Raji (cell line): ENCODE measurements around the gene NAV2.

Experiments
- POLR2A ChIP-seq: IDR thresholded peaks from 2 replicates; pipeline ENCODE4 v1.6.1; 2011; ENCODE audit warnings: low read depth, low read length, control low read depth; ENCODE audit not compliant: insufficient read depth

NAV2 gene

GRCh38 chr11:19959648-19960059 lies 247.0 kb downstream of the NAV2 start:
- no peak for TF ChIP-seq POLR2A

- no peak for TF ChIP-seq POLR2A
Measured at GRCh38 chr11:19961225-19961624, 248.6 kb downstream of the NAV2 start.

GRCh38 chr11:19962053-19962800 lies 249.6 kb downstream of the NAV2 start:
- TF ChIP-seq POLR2A, result no peak

GRCh38 chr11:19962801-19963175 lies 250.2 kb downstream of the NAV2 start:
- TF ChIP-seq POLR2A, result no peak

GRCh38 chr11:19963697-19964387 lies 251.2 kb downstream of the NAV2 start:
- TF ChIP-seq POLR2A, result no peak

GRCh38 chr11:19966441-19966840 lies 253.8 kb downstream of the NAV2 start:
- no peak for TF ChIP-seq POLR2A

- no peak for TF ChIP-seq POLR2A
Measured at GRCh38 chr11:19966927-19967326, 254.3 kb downstream of the NAV2 start.

- no peak for TF ChIP-seq POLR2A
Measured at GRCh38 chr11:19967787-19968186, 255.2 kb downstream of the NAV2 start.

GRCh38 chr11:19968860-19969259 lies 256.2 kb downstream of the NAV2 start:
- no peak for TF ChIP-seq POLR2A

GRCh38 chr11:19970944-19971343 lies 258.3 kb downstream of the NAV2 start:
- no peak for TF ChIP-seq POLR2A

- no peak for TF ChIP-seq POLR2A
Measured at GRCh38 chr11:19972091-19972490, 259.5 kb downstream of the NAV2 start.

GRCh38 chr11:19972651-19973050 lies 260.0 kb downstream of the NAV2 start:
- TF ChIP-seq POLR2A, result no peak

- TF ChIP-seq POLR2A, result no peak
Measured at GRCh38 chr11:19973136-19973635, 260.5 kb downstream of the NAV2 start.

GRCh38 chr11:19974886-19975285 lies 262.2 kb downstream of the NAV2 start:
- no peak for TF ChIP-seq POLR2A

- TF ChIP-seq POLR2A, result no peak
Measured at GRCh38 chr11:19975414-19975990, 262.9 kb downstream of the NAV2 start.
